Mucosa of gallbladder (tissue), 1 donor: Measurements from ENCODE around the gene RBM6. TPM values are rescaled to one million over a fixed set of nuclear protein-coding genes. Genes with fewer than 3 reads are reported as not detected.
"Not testable (repeated sequence)": the region's sequence is repeated elsewhere in the genome, so short reads cannot be mapped to it uniquely, and the experiment has no call there.

ENCODE experiments used
- DNase-seq: peaks from one replicate; pipeline ENCODE4 v3.0.0-alpha.2; 2020; ENCODE audit warnings: low spot score
- total RNA-seq: library from RNA; stranded (reverse); gene quantifications from one replicate; pipeline ENCODE4 v1.2.1, GENCODE V29; 2021
- donor health status: DM: no; HTN: no; CAD: no.

RBM6 gene
- total RNA-seq, 1 donor from 2014 or later, result 89.2 TPM

DNA sequence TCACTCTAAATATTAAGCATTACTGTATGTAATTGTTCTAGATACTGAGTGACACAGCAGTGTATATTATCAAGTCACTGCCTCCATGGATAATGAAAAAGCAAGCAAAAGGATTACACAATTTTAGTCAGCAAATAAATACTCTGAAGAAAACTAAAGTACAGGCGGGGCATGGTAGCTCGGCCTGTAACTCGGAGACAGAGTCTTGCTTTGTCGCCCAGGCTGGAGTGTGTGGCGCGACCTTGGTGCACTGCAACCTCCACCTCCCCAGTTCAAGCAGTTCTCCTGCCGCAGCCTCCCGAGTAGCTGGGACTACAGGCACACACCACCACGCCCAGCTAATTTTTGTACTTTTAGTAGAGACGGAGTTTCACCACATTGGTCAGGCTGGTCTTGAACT, 32.7 kb downstream of the RBM6 start:
- no peak for DNase-seq

GRCh38 chr3:49976942-49977341, 37.0 kb downstream of the RBM6 start:
- DNase-seq, result no peak

- DNase-seq, result no peak
Observed at GRCh38 chr3:49984394-49984793, 44.4 kb downstream of the RBM6 start.

GRCh38 chr3:49992326-49992725, 52.4 kb downstream of the RBM6 start:
- no peak for DNase-seq

DNA sequence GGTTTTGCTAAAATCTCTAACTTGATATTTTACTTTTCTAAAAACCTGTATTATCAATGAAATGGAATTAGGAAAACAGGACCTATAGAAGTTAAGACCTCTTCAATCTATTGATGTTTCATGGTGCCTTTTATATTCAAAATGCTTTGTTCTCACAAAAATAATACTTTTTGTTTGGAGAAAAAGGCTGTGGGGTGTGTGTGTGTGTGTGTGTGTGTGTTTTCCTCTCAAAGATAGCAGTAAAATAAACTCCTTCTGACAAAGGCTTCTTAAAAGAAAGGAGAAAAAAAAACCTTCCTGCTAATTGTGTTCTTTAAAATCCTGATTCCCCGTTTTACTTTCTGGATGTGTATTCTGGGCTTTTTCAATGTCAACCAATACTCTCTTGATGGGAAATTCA, 54.5 kb downstream of the RBM6 start:
- DNase-seq, result no peak

DNA sequence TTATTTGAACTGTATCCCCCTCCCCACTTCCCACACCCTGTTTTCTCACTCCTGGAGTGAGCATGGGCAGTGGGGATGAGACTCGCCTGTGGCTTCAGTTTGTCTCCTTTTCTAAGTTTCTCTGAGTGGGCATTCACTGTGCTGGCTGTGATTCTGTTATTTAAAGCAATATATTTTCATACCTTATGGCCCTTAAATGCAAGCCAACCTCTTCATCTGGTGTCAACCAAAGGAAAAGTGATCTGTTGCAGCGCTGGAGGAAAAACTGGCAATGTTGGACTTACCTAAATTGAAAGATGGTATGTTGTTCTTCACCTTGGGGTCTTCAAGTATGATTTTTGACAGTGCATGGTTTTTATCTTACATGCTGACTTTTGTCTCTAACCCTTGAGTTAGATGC, 56.1 kb downstream of the RBM6 start:
- DNase-seq, result no peak

GRCh38 chr3:49997862-49998261, 57.9 kb downstream of the RBM6 start:
- DNase-seq, result no peak

DNA sequence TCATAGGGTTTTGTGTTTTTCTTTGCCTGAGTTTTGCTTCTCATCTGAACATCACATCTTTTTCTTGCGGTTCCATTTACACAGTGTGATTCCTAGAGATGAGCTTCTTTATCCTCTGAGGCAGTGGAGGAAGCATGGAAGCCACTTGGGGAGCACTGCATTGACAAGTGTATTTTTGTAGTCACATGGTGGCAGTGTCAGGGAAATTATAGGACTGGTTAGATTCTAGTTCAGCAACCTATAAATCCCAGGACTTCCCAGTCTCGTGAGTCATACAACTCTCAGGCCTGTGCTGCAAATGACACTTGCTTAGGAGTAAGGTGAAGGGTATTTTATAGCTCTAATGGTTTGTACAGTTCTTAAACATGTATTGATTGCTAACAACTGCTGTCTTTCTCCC, 58.4 kb downstream of the RBM6 start:
- DNase-seq, result no peak

GRCh38 chr3:50001511-50001910, 61.6 kb downstream of the RBM6 start:
- no peak for DNase-seq

DNA sequence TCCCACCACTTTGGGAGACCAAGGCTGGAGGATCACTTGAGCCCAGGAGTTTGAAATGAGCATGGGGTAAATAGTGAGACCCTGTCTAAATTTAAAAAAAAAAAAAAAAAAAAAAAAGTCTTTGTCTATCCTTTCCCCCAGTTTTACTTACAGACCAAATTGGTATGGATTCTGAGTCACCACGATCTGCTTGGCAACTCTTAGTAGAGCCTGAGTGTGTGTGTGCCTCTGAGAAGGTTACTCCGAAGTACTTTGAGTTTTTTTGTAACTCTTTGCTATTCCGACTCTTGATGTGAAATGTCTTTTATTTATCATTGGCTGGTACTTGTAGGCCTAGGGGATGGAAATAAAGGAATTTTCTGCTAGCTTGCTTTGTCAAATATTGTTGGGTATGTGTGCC, 63.3 kb downstream of the RBM6 start:
- no peak for DNase-seq

- DNase-seq, result no peak
Observed at GRCh38 chr3:50003824-50004223, 63.9 kb downstream of the RBM6 start.

DNA sequence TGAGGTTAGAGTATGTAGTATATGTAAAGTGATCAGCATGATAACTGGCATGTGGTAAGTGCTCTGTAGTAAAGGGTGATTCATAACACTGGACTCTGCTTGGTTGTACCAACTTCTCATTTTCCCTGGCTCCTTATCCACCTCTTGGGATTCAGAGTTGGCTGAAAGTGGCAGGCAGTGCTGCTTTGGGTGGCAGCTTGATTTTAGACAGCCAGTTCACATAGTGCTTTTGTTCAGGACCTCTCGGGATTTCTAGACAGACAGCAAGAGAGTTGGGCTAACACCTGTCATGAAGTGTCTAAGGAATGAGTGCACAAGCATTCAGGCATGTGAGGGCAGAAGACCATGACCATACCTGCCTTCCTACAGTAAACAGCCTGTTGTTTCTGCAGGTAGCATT, 69.0 kb downstream of the RBM6 start:
- no peak for DNase-seq

DNA sequence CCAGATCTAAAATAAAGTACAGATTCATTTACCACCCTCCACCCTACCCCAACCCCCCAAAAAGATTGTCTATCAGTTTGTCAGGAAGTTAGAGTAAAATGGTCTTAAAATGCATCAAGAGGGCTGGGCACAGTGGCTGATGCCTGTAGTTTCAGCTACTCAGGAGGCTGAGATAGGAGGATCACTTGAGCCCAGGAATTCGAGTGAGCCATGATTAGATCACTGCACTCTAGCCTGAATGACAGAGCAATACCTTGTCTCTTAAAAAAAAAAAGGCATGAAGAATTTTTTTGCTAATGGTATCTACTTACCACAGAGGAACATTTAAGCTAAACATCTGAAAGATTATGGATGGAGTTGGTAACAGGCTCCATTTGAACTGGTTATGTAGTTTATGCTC, 71.0 kb downstream of the RBM6 start:
- no peak for DNase-seq

- no peak for DNase-seq
Observed at GRCh38 chr3:50015918-50016317, 76.0 kb downstream of the RBM6 start.

DNA sequence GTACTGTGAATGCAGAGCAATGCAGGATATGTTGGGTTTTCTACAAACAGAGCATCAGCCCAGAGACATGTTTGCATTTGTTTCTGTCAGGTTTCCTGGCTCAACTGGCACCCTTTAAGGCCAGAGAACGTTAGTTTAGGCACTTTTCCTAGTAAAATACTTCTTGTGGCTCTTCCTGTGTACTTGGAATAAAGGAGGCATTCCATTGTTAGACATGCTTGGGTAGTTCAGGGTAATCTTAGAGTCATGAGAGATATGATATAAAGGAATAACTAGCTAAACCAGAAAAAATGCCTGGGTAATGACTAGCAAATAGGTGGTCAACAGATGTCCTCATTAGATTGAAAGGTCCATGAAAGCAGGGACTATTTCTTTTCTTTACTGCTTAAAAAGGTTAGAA, 88.4 kb downstream of the RBM6 start:
- no peak for DNase-seq

GRCh38 chr3:50031201-50031600, 91.3 kb downstream of the RBM6 start:
- DNase-seq, result not testable (repeated sequence)

- DNase-seq, result no peak
Observed at GRCh38 chr3:50044976-50045375, 105.0 kb downstream of the RBM6 start.

DNA sequence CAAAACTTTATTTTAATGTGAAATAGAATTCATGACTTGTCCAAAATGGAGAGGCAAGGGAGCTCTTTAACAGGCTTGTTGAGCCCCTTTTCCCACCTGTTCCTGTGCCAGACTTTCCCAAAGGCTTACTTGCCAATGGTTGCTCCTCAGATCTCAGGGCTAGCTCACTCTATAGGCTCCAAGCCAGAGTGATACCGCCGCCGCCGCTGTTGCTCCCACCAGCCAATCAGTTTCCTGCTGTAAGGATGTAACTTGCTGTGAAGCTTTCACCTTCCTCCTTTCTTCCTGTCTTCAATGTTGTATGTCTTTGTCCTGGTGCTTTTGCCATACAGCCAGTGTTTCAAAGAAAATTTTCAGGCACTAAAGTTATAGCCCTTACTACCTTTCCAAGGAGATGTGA, 107.5 kb downstream of the RBM6 start:
- no peak for DNase-seq

DNA sequence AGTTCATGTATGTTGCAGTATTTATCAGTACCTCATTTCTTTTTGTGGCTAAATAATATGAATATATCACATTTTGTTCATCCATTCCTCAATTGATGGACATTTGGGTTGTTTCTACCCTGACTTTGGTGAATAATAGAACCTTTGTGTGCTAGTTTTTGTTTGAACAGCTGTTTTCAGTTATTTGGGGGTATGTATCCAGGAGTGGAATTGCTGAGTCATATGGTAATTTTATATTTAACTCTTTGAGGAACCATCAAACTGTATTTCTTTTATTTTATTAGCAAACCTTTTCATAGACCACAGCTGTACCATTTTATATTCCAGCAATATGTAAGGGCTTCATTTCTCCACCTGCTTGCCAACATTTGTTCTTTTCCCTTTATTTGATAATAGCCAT, 110.4 kb downstream of the RBM6 start:
- DNase-seq, result no peak

GRCh38 chr3:50057756-50058155, 117.8 kb downstream of the RBM6 start:
- no peak for DNase-seq

DNA sequence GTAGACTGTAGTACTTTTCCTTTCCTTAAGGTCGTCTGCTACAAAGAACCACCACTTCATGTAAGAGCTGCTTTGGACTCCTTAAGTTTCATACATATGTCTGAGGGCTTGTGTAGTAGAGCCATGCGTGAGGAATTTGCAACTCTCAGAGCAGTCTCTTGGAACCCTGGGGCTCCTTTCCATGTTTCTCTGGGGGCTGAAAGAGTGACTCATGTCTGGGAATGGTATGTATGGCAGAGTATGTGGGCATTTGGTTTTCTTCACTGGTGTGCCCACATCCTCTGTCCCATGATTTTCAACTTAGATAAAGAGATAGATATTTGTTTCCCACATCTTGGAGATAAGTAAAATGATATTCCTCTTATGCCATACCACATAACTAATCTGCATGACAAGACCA, 128.2 kb downstream of the RBM6 start:
- no peak for DNase-seq

DNA sequence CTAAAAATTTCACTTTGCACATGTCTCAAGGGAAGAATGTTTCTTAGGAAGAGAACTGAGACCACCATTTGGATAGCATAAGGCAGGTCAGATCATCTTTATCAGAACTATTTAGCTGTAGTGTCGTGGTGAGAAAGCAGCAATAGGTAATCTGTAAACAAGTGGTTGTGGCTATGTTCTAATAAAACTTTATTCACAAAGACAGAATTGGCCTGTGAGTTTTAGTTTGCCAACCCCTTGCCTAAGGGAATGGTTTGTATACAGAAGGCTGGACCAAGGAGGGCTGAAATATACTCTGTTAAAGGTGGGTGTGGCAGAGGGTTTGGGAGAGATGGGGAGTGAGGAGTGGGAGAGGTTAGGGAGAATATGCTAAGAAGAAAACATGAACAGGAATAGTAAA, 138.1 kb downstream of the RBM6 start:
- no peak for DNase-seq

- no peak for DNase-seq
Observed at GRCh38 chr3:50078622-50079021, 138.7 kb downstream of the RBM6 start.

DNA sequence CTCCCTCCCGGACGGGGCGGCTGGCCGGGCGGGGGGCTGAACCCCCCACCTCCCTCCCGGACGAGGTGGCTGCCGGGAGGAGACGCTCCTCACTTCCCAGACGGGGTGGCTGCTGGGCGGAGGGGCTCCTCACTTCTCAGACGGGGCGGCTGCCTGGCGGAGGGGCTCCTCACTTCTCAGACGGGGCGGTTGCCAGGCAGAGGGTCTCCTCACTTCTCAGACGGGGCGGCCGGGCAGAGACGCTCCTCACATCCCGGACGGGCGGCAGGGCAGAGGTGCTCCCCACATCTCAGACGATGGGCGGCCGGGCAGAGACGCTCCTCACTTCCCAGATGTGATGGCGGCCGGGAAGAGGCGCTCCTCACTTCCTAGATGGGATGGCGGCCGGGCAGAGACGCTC, 145.0 kb downstream of the RBM6 start:
- not testable (repeated sequence) for DNase-seq
